Hepatocyte (in vitro differentiated cells): ENCODE results near the gene TSPAN15.

Experiments
- EZH2 ChIP-seq: fragments of 200-600 bp; sonication (generic); IDR thresholded peaks from 2 replicates; pipeline ENCODE4 v1.6.1; 2016; ENCODE audit warnings: antibody characterized with exemption, mild to moderate bottlenecking, borderline replicate concordance
- EZH2phosphoT487 ChIP-seq: fragments of 200-600 bp; sonication (generic); IDR thresholded peaks from one replicate; pipeline ENCODE4 v1.6.1; 2018; ENCODE audit warnings: antibody characterized with exemption, mild to moderate bottlenecking, low read depth, moderate library complexity; ENCODE audit not compliant: unreplicated experiment, severe bottlenecking
- TF ChIP-seq, protein P1 (sequence below): fragments of 200-600 bp; sonication (generic); IDR thresholded peaks from 2 replicates; pipeline ENCODE4 v1.5.1; 2016; ENCODE audit warnings: antibody characterized with exemption, mild to moderate bottlenecking; ENCODE audit not compliant: poor library complexity

DNA sequence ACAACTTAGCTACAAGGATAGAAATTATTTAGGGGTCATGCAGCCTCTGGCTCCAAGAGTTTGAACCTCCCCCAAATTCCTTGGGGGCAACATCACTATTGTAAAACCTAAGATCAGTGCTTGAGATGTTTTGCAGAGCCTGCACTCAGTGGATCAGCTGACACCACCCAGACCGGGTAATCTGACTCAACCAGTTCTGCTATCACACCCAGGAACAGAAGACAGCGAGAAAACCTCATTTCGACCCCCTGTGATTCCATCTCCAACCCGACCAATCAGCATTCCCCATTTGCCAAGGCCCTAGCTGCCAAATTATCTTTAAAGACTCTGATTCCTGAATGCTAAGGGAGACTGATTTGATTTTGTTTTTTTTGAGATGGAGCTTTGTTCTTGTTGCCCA is 39.8 kb upstream of the TSPAN15 start:
- TF ChIP-seq, protein P1, sequence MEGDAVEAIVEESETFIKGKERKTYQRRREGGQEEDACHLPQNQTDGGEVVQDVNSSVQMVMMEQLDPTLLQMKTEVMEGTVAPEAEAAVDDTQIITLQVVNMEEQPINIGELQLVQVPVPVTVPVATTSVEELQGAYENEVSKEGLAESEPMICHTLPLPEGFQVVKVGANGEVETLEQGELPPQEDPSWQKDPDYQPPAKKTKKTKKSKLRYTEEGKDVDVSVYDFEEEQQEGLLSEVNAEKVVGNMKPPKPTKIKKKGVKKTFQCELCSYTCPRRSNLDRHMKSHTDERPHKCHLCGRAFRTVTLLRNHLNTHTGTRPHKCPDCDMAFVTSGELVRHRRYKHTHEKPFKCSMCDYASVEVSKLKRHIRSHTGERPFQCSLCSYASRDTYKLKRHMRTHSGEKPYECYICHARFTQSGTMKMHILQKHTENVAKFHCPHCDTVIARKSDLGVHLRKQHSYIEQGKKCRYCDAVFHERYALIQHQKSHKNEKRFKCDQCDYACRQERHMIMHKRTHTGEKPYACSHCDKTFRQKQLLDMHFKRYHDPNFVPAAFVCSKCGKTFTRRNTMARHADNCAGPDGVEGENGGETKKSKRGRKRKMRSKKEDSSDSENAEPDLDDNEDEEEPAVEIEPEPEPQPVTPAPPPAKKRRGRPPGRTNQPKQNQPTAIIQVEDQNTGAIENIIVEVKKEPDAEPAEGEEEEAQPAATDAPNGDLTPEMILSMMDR, result no peak
- TF ChIP-seq EZH2, result no peak
- no peak for TF ChIP-seq EZH2phosphoT487
